Measurements from ENCODE around the gene COL26A1. TPM values are rescaled to one million over a fixed set of nuclear protein-coding genes. Genes with fewer than 3 reads are reported as not detected.

The COL26A1 gene
- total RNA-seq, 3 donors from 2014 or later (not counting 1 experiment from before 2014, with no cell fraction given), result 0.16 TPM; not detected in 2

- no peaks in the 10 kb centered on the region for H3K9me3 Mint-ChIP-seq
- intact Hi-C loops (cut with micrococcal nuclease), result no loop called here
- 77% methylated on average over 3 of the region's 7 CpGs for WGBS (ENCODE audit: insufficient coverage)
These were observed 38.9 kb downstream of the COL26A1 start for GRCh38 chr7:101401390-101402080.

GRCh38 chr7:101402081-101402779, 39.6 kb downstream of the COL26A1 start:
- peaks cover 9% of the 10 kb centered on the region for H3K27me3 ChIP-seq (ENCODE audit: control insufficient read depth, insufficient read depth, low read length)
- H3K9me3 ChIP-seq (ENCODE audit: control insufficient read depth, insufficient read depth, low read length), result no peaks in the 10 kb centered on the region
- H3K27ac ChIP-seq (ENCODE audit: low read length), result no peak overlapping the region
- H3K4me1 ChIP-seq (ENCODE audit: control insufficient read depth, insufficient read depth, low read length), result no peaks in the 10 kb centered on the region
- H3K36me3 Mint-ChIP-seq, result no peaks in the 10 kb centered on the region
- no peaks in the 10 kb centered on the region for H3K36me3 ChIP-seq (ENCODE audit: control insufficient read depth, insufficient read depth, low read length)
- no peaks in the 10 kb centered on the region for H3K9me3 Mint-ChIP-seq
- 81% methylated on average over 6 of the region's 12 CpGs for WGBS (ENCODE audit: insufficient coverage)
- H3K4me3 Mint-ChIP-seq, result no peak overlapping the region
- no peaks in the 10 kb centered on the region for H3K4me1 Mint-ChIP-seq
- DNase-seq (no peak), ATAC-seq (no peak)
- peaks cover 0 to 36% of the 10 kb centered on the region in 2 donors for H3K27me3 Mint-ChIP-seq (ENCODE audit: low read depth in 2 of 2)
- H3K27ac Mint-ChIP-seq, result no peak overlapping the region
- no peak for TF ChIP-seq CTCF (IDR thresholded peaks at IDR 0.05)
- no peak overlapping the region for H3K4me3 ChIP-seq (ENCODE audit: low read length)
- intact Hi-C loops (cut with micrococcal nuclease), result no loop called here

More at GRCh38 chr7:101401390-101402080, 38.9 kb downstream of the COL26A1 start:
- H3K4me1 Mint-ChIP-seq, result no peaks in the 10 kb centered on the region
- ATAC-seq (no peak), DNase-seq (no peak)
- H3K36me3 ChIP-seq (ENCODE audit: control insufficient read depth, insufficient read depth, low read length), result no peaks in the 10 kb centered on the region
- peaks cover 0 to 32% of the 10 kb centered on the region in 2 donors for H3K27me3 Mint-ChIP-seq (ENCODE audit: low read depth in 2 of 2)
- no peak for TF ChIP-seq CTCF (IDR thresholded peaks at IDR 0.05)
- H3K27me3 ChIP-seq (ENCODE audit: control insufficient read depth, insufficient read depth, low read length), result peaks cover 9% of the 10 kb centered on the region
- no peaks in the 10 kb centered on the region for H3K4me1 ChIP-seq (ENCODE audit: control insufficient read depth, insufficient read depth, low read length)
- H3K4me3 ChIP-seq (ENCODE audit: low read length), result no peak overlapping the region
- no peak overlapping the region for H3K27ac ChIP-seq (ENCODE audit: low read length)
- H3K9me3 ChIP-seq (ENCODE audit: control insufficient read depth, insufficient read depth, low read length), result no peaks in the 10 kb centered on the region
- H3K4me3 Mint-ChIP-seq, result no peak overlapping the region
- no peak overlapping the region for H3K27ac Mint-ChIP-seq
- H3K36me3 Mint-ChIP-seq, result no peaks in the 10 kb centered on the region

GRCh38 chr7:101402835-101403234, 40.2 kb downstream of the COL26A1 start:
- DNase-seq (no peak), ATAC-seq (no peak)
- intact Hi-C loops (cut with micrococcal nuclease), result no loop called here
- TF ChIP-seq CTCF (IDR thresholded peaks at IDR 0.05), result no peak
- Histone ChIP-seq H3K36me3 (ENCODE audit: control insufficient read depth, insufficient read depth, low read length) (no peaks in the 10 kb centered on the region), H3K27me3 (ENCODE audit: control insufficient read depth, insufficient read depth, low read length) (peaks cover 8% of the 10 kb centered on the region), H3K4me1 (ENCODE audit: control insufficient read depth, insufficient read depth, low read length) (no peaks in the 10 kb centered on the region), H3K9me3 (ENCODE audit: control insufficient read depth, insufficient read depth, low read length) (no peaks in the 10 kb centered on the region), H3K27ac (ENCODE audit: low read length) (no peak overlapping the region), H3K4me3 (ENCODE audit: low read length) (no peak overlapping the region)
- no peaks in the 10 kb centered on the region for H3K9me3 Mint-ChIP-seq
- H3K4me3 Mint-ChIP-seq, result no peak overlapping the region
- no peaks in the 10 kb centered on the region for H3K36me3 Mint-ChIP-seq
- no peak overlapping the region for H3K27ac Mint-ChIP-seq
- H3K4me1 Mint-ChIP-seq, result no peaks in the 10 kb centered on the region
- H3K27me3 Mint-ChIP-seq (ENCODE audit: low read depth in 2 of 2), result peaks cover 0 to 36% of the 10 kb centered on the region in 2 donors
- 70% methylated on average over 5 of the region's 6 CpGs for WGBS (ENCODE audit: insufficient coverage)
